ENCODE results near the gene RALY.

RALY gene

GRCh38 chr20:33986560-33987216 is 7.0 kb upstream of the RALY start:
- DNase-seq, result no peak

DNA sequence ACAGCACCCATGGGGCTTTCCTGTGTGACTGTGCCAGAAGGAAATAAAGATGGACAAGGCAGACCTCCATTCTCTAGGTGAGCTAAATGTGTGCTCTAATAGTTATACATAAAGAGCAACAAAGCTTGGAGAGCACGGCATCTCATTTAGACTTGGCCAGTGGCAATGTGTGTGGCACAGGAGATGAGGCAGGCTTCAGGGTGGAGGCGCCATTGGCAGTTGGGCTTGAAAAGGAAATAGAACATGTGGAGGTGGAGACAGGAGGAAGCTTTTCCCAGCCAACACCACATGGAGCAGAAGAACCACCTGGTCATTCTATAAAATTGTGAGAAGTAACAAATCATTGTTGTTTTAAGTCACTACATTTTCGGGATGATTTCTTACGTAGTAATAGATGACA is 3.6 kb upstream of the RALY start:
- no peak for DNase-seq

GRCh38 chr20:33991502-33991901 is 2.2 kb upstream of the RALY start:
- DNase-seq, result no peak

DNA sequence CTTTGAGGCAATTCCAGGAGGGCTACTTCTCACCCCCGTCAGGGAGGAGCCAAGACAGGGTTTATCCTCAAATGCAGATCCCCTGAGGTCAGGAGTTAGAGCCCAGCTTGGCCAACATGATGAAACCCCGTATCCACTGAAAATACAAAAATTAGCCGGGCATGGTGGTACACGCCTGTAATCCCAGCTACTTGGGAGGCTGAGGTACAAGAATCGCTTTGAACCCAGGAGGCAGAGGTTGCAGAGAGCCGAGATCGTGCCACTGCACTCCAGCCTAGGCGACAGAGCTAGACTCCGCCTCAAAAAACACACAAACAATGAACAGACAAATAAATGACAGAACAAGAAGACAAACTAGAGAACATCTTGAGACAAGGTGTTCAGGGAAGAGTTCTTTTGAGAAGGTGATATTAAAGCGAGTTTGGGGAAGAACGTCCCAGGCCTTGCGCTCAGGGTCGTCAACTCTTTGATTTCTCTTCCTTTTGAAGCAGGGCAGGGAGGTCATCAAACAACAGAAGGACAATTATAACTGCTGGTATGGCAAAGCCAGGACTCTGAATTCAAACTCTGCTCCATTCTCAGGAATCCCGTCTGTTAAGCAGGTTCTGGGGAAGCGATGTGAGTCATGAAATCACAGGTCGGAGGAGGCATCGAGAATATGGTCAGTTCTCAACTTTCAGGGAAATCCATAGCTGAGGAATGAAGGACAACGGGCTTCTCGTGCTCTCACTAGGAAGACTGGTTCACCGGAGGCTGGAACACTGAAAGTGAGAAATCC is 1.4 kb upstream of the RALY start:
- no peak for DNase-seq

DNA sequence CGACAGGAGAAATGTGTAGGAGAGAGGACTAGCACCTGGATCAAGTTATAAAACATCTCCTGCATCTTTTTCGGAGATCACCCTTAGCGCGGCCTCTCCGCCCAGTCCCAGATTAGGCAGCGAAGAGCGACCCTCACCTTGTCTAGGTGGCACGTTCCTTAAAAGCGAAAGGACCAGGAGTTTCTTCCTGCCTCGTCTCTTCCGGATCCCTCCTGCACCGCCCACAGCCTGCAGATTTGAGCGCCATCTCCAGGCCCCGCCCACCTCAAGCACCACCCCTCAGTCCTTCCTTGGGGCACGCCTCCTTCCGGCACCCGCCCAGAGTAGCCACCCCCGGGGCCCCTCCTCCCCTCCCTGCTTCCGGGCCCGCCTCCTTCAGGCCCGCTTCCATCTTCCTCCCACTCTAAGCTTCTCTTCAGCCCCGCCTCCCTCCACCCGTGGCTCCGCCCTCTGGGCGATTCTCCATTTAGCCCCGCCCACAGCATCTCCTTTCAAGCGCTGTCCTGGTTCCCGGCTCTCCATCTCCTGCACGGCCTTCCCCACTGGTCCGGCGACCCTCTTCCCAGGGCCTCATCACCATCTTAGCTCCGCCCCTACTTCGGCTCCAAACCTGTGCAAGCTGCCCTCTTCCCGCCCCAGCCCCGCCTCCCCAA is 662 bp upstream of the RALY start:
- peak; percentile 98 to 100 (median 100) for DNase-seq

DNA sequence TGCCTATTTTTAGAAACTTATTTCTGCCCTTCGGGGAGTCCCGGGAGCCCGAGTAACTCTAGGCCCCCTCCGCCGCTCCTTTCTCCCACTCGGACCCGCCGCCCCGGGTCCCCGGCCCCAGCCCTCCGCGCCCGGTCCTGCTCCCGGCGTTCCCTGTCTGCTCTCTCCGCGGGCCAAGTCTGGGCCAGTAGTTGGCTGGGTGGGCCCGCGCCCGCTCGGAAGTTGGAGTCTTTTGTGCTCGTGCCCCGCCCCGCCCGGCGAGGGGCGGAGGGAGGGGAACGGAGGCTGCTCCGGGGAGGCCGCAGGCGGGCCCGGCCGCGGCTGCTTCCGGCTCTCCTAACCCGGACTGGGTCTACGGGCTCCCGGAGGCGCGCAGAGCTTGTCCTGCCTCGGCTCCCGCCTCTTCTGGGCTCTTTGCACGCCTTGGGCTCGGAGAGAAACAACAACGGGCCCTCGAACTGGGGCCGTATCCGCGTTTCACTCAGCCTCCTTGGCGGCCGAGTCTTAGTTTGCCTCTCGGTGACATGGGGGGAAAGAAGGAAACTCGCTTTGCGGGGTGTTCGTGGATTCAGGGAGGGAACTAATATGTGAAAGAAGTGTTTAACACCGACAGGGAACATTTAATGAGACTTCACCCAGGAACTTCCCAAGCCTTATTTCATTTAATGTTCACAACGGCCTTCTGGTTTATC is 657 bp downstream of the RALY start:
- DNase-seq, result peak in 13 of 14 donors; percentile 19 to 85 (median 69)

GRCh38 chr20:33995053-33995831 is 1.5 kb downstream of the RALY start:
- DNase-seq, result no peak

DNA sequence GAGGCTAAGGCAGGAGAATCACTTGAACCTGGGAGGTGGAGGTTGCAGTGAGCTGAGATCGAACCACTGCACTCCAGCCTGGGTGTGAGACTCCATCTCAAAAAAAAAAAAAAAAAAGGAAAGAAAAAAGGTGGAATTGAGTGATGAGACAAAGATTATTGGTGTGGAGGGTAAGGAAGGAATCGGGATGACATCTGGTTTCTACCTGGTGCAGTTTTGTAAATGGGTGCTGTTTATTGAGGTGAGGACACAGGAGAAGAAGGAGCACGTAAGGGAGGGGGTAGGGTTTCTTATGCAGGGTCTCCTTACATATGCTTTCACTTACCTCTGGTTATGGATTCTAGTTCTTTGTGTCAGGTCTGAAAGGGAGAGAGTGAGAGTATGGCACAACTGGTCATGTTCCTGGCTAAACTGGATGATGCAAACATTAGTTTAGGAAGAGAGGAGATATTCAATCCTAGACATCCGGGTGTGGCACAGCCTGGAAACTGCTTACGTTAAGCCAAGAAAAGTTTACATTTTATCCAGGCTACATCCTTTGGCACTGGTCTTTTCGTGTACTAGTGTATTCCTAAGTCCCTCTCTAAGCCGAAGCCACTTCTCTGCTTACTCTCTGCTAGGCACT is 5.4 kb downstream of the RALY start:
- DNase-seq, result no peak

- no peak for DNase-seq
Measured at GRCh38 chr20:34001378-34001777, 7.7 kb downstream of the RALY start.

DNA sequence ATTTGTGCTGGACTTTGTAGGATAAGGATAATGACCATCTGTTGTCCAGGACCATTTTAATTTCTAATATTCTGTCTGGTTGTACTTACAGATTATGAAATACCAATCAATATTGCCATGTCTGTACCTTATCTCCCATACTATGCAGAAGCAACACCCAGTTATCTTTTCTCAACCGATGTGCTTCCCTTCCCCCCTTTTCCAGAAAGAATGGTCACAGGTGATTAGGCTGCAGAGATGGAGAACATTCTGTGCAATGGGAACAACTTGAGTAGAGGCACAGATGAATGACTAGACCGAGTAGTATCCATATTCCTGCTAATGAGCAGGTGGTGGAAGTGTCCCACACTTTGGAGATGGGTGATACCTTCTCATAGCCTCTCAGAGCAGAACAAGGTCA is 10.5 kb downstream of the RALY start:
- DNase-seq, result no peak

- DNase-seq, result no peak
Measured at GRCh38 chr20:34004790-34005457, 11.2 kb downstream of the RALY start.

- no peak for DNase-seq
Measured at GRCh38 chr20:34006619-34007018, 12.9 kb downstream of the RALY start.

DNA sequence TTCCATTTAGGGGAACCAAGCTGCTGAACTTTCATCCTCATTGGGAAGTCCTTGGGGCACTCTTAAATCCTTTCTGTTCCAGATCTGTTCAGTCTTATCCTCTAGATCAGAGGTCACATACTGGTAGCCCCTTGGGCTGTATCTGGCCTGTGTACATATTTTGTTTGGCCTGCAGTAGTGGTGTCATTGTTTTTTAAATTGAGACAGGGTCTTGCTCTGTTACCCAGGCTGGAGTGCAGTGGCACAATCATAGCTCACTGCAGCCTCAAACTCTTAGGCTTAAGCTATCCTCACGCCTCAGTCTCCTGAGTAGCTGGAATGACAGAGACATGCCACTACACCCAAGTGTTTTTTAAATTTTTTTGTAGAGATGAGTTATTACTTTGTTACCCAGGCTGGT is 14.8 kb downstream of the RALY start:
- DNase-seq, result no peak

- no peak for DNase-seq
Measured at GRCh38 chr20:34010405-34010931, 16.8 kb downstream of the RALY start.

- DNase-seq, result no peak
Measured at GRCh38 chr20:34011275-34011674, 17.6 kb downstream of the RALY start.

GRCh38 chr20:34012330-34012729 is 18.6 kb downstream of the RALY start:
- no peak for DNase-seq

DNA sequence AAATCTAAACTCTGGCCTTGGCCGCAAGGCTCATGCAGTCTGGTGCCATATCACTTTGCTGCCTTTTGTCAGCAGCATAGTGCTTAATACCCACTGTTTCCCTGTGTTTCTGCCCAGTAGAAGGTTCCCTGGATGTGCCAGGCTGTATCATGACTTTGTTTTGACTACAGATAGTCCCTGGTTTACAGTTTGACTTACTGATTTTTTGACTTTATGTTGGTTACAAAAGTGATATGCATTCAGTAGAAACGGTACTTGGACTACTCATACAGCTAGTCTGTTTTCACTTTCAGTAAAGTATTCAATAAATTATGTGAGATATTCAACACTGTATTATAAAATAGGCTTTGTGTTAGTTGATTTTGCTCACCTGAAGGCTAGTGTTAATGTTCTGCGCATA is 19.0 kb downstream of the RALY start:
- no peak for DNase-seq

DNA sequence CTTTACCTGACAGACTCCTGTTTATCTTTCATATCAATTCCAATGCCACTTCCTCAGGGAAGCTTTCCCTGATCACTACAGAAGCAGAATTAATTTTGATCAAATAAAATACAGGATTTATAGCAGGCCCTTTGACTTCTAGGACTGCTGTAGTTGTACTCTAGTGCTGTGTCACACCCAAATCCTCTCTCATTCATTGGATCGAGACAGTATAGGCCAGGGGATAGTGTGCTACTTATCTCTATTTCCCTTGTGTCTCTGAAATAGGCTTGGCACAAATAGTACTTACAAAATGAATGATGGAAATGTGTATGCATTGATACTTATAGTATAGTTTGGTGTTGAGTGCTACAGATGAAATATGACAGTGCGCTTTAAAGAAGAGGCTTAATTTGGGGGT is 19.8 kb downstream of the RALY start:
- DNase-seq, result no peak

GRCh38 chr20:34014878-34015277 is 21.2 kb downstream of the RALY start:
- DNase-seq, result no peak

- DNase-seq, result no peak
Measured at GRCh38 chr20:34015401-34016335, 22.0 kb downstream of the RALY start.

Measured in C1 segment of cervical spinal cord (tissue), 14 donors.